H9 (cell line): ENCODE results near the gene JUP. TPM values are rescaled to one million over a fixed set of nuclear protein-coding genes. Genes with fewer than 3 reads are reported as not detected.

Experiments
- DNase-seq: peaks from one replicate; pipeline ENCODE4 v3.0.0-alpha.2; 2017
- H2AFZ ChIP-seq: one replicate; pipeline ENCODE4 v1.6.1; 2013; ENCODE audit warnings: mild to moderate bottlenecking, low read length, control low read depth, moderate library complexity
- H2AK5ac ChIP-seq: 2 replicates; pipeline ENCODE4 v1.6.1; 2013; ENCODE audit warnings: low read length, control low read depth, mixed read lengths; ENCODE audit not compliant: insufficient read length
- H2BK120ac ChIP-seq: one replicate; pipeline ENCODE4 v1.6.1; 2013; ENCODE audit warnings: low read depth, mild to moderate bottlenecking, low read length, control low read depth, inconsistent platforms; ENCODE audit not compliant: poor library complexity, severe bottlenecking
- H2BK12ac ChIP-seq: 2 replicates; pipeline ENCODE4 v1.6.1; 2013; ENCODE audit warnings: low read length, control low read depth, mixed read lengths, low read depth; ENCODE audit not compliant: insufficient read length
- H2BK15ac ChIP-seq: 2 replicates; pipeline ENCODE4 v1.6.1; 2013; ENCODE audit warnings: low read depth, low read length, control low read depth
- H2BK20ac ChIP-seq: one replicate; pipeline ENCODE4 v1.6.1; 2013; ENCODE audit warnings: low read depth, mild to moderate bottlenecking, low read length, control low read depth, inconsistent platforms; ENCODE audit not compliant: poor library complexity, severe bottlenecking
- H2BK5ac ChIP-seq: 2 replicates; pipeline ENCODE4 v1.6.1; 2013; ENCODE audit warnings: low read length, control low read depth, mixed read lengths; ENCODE audit not compliant: insufficient read length
- H3K14ac ChIP-seq: 2 replicates; pipeline ENCODE4 v1.6.1; 2013; ENCODE audit warnings: low read length, control low read depth; ENCODE audit not compliant: insufficient read depth
- H3K18ac ChIP-seq: 2 replicates; pipeline ENCODE4 v1.6.1; 2013; ENCODE audit warnings: low read depth, mild to moderate bottlenecking, mixed read lengths, low read length, control low read depth; ENCODE audit not compliant: insufficient read length
- H3K23ac ChIP-seq: 2 replicates; pipeline ENCODE4 v1.6.1; 2013; ENCODE audit warnings: low read length, control low read depth, mixed read lengths, low read depth; ENCODE audit not compliant: insufficient read length
- H3K23me2 ChIP-seq: 2 replicates; pipeline ENCODE4 v1.6.1; 2013; ENCODE audit warnings: low read depth, mild to moderate bottlenecking, mixed read lengths, low read length, control low read depth; ENCODE audit not compliant: insufficient read length, poor library complexity, severe bottlenecking
- H3K27ac ChIP-seq: 2 replicates; pipeline ENCODE4 v1.5.1; 2013; ENCODE audit warnings: low read length, control low read depth, mixed read lengths, low read depth; ENCODE audit not compliant: insufficient read length
- H3K27me3 ChIP-seq: 2 replicates; pipeline ENCODE4 v1.6.1; 2013; ENCODE audit warnings: low read length, control low read depth, inconsistent platforms; ENCODE audit not compliant: insufficient read depth
- H3K4ac ChIP-seq: 2 replicates; pipeline ENCODE4 v1.6.1; 2013; ENCODE audit warnings: low read depth, mild to moderate bottlenecking, control low read depth, inconsistent platforms, low read length, moderate library complexity
- H3K4me1 ChIP-seq: 2 replicates; pipeline ENCODE4 v1.6.1; 2013; ENCODE audit warnings: low read length, control low read depth, inconsistent platforms; ENCODE audit not compliant: insufficient read depth
- H3K4me2 ChIP-seq: 2 replicates; pipeline ENCODE4 v1.6.1; 2013; ENCODE audit warnings: low read length, control low read depth, mixed read lengths; ENCODE audit not compliant: insufficient read length, insufficient read depth
- H3K56ac ChIP-seq: 2 replicates; pipeline ENCODE4 v1.6.1; 2013; ENCODE audit warnings: low read depth, mild to moderate bottlenecking, mixed read lengths, low read length, control low read depth; ENCODE audit not compliant: insufficient read length
- H3K79me1 ChIP-seq: 2 replicates; pipeline ENCODE4 v1.6.1; 2013; ENCODE audit warnings: low read depth, mild to moderate bottlenecking, moderate library complexity, low read length, control low read depth, inconsistent platforms; ENCODE audit not compliant: insufficient read depth, poor library complexity, severe bottlenecking
- H3K79me2 ChIP-seq: 2 replicates; pipeline ENCODE4 v1.6.1; 2013; ENCODE audit warnings: low read length, control low read depth, inconsistent platforms; ENCODE audit not compliant: insufficient read depth
- H3K9ac ChIP-seq: 2 replicates; pipeline ENCODE4 v1.6.1; 2013; ENCODE audit warnings: low read length, control low read depth, mixed read lengths; ENCODE audit not compliant: insufficient read length; ENCODE audit errors: extremely low read depth
- H3K9me3 ChIP-seq: one replicate; pipeline ENCODE4 v1.6.1; 2013; ENCODE audit warnings: low read depth, low read length, inconsistent platforms; ENCODE audit not compliant: control insufficient read depth
- H3T11ph ChIP-seq: one replicate; pipeline ENCODE4 v1.6.1; 2013; ENCODE audit warnings: mild to moderate bottlenecking, low read length, control low read depth, inconsistent platforms
- H4K20me1 ChIP-seq: one replicate; pipeline ENCODE4 v1.6.1; 2013; ENCODE audit not compliant: control insufficient read depth, insufficient read length, insufficient read depth
- H4K5ac ChIP-seq: 2 replicates; pipeline ENCODE4 v1.6.1; 2013; ENCODE audit warnings: low read depth, mild to moderate bottlenecking, mixed read lengths, low read length, control low read depth; ENCODE audit not compliant: insufficient read length
- H4K8ac ChIP-seq: replicated peaks from 2 replicates; pipeline ENCODE4 v1.6.1; 2013; ENCODE audit warnings: low read length, control low read depth, mixed read lengths, low read depth; ENCODE audit not compliant: insufficient read length
- H4K91ac ChIP-seq: 2 replicates; pipeline ENCODE4 v1.6.1; 2013; ENCODE audit warnings: low read depth, mild to moderate bottlenecking, moderate library complexity, mixed read lengths, low read length, control low read depth; ENCODE audit not compliant: insufficient read length
- H3K27ac Mint-ChIP-seq, 3 experiments: 2 replicates in 2 of 3; 3 replicates in 1 of 3; pipeline ENCODE4 v1.8.0; 2020 to 2021; ENCODE audit warnings: mixed read lengths in 3 of 3, mild to moderate bottlenecking in 1 of 3, moderate library complexity in 1 of 3
- H3K27me3 Mint-ChIP-seq: 2 replicates; pipeline ENCODE4 v1.8.0; 2021; ENCODE audit warnings: low read depth, mild to moderate bottlenecking, moderate library complexity, mixed read lengths
- H3K36me3 Mint-ChIP-seq, 3 experiments: 2 replicates in 2 of 3; 3 replicates in 1 of 3; pipeline ENCODE4 v1.8.0; 2020 to 2021; ENCODE audit warnings: low read depth in 3 of 3, mixed read lengths in 3 of 3; ENCODE audit not compliant: insufficient read depth in 1 of 3
- H3K4me1 Mint-ChIP-seq, 2 experiments: 2 replicates each; pipeline ENCODE4 v1.8.0; 2020; ENCODE audit warnings: mixed read lengths in 2 of 2
- H3K4me3 Mint-ChIP-seq, 2 experiments: 2 replicates in 1 of 2; 3 replicates in 1 of 2; pipeline ENCODE4 v1.8.0; 2020 to 2021; ENCODE audit warnings: mild to moderate bottlenecking in 2 of 2, mixed read lengths in 2 of 2, moderate library complexity in 1 of 2
- H3K9me3 Mint-ChIP-seq, 2 experiments: 2 replicates in 1 of 2; 3 replicates in 1 of 2; pipeline ENCODE4 v1.8.0; 2020; ENCODE audit warnings: mild to moderate bottlenecking in 2 of 2, mixed read lengths in 2 of 2, moderate library complexity in 1 of 2
- WGBS: extraction: QIAGEN DNeasy Blood & Tissue Kit; methylation state at CpG from one replicate; pipeline ENCODE4 v1.1.7; 2013; ENCODE audit warnings: missing lambda C conversion rate, low lambda C conversion rate, mixed read lengths; ENCODE audit not compliant: insufficient read length; ENCODE audit errors: extremely low coverage; 5-methylcytosine and 5-hydroxymethylcytosine counted together
- total RNA-seq: library from RNA; stranded (reverse); gene quantifications from 2 replicates; pipeline ENCODE4 v1.2.1, GENCODE V29; 2021
- TF ChIP-seq, protein P1 (sequence below): fragments of 200-600 bp; sonication (generic); conservative IDR thresholded peaks from 3 replicates; pipeline ENCODE4 v1.8.0; 2021; ENCODE audit warnings: antibody characterized with exemption, mild to moderate bottlenecking

The JUP gene
- total RNA-seq, 1 experiment from 2014 or later: 90.1 TPM

DNA sequence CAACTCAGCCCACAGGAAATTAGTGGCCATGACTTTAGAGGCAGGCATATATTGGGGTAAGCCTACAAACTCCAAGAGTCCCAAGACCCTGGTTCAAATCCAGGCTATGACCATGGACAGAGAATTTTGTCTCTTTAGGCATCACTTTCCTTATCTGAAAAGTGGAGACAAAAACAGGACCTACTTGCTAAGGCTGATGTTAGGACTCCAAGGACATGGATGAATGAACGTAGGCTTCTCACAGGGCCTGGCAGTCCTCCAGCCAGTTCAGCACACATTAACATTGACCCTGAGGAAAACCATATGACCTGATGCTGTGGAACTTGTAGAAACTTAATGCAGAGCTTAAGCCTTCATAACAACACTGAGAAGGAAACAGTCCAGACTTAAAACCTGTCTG, 27.7 kb upstream of the JUP start:
- no CpG with 5 or more reads among the region's 1 CpG for WGBS
- Mint-ChIP-seq H3K27me3 (peaks cover 11% of the 10 kb centered on the region), H3K9me3 (peaks cover 0 to 10% of the 10 kb centered on the region in 2 experiments; a peak in 3 of 5 replicates), H3K36me3 (peaks cover 29 to 34% (median 33%) of the 10 kb centered on the region in 3 experiments), H3K27ac (peak overlapping the region in 2 of 3 experiments; percentile 49 to 59; a peak in 1 of 7 replicates), H3K4me3 (peak overlapping the region; percentile 91 to 99), H3K4me1 (peaks cover 24 to 46% of the 10 kb centered on the region in 2 experiments)
- TF ChIP-seq, protein P1, sequence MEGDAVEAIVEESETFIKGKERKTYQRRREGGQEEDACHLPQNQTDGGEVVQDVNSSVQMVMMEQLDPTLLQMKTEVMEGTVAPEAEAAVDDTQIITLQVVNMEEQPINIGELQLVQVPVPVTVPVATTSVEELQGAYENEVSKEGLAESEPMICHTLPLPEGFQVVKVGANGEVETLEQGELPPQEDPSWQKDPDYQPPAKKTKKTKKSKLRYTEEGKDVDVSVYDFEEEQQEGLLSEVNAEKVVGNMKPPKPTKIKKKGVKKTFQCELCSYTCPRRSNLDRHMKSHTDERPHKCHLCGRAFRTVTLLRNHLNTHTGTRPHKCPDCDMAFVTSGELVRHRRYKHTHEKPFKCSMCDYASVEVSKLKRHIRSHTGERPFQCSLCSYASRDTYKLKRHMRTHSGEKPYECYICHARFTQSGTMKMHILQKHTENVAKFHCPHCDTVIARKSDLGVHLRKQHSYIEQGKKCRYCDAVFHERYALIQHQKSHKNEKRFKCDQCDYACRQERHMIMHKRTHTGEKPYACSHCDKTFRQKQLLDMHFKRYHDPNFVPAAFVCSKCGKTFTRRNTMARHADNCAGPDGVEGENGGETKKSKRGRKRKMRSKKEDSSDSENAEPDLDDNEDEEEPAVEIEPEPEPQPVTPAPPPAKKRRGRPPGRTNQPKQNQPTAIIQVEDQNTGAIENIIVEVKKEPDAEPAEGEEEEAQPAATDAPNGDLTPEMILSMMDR: no peak
- H3K4me1 ChIP-seq: peaks cover 4% of the 10 kb centered on the region; the same call in 1 of the 2 replicates
- H2BK15ac ChIP-seq: no peak overlapping the region
- no peak overlapping the region for H2BK120ac ChIP-seq
- H3K14ac ChIP-seq: no peak overlapping the region
- peak overlapping the region; percentile 76 for H3K4me2 ChIP-seq
- H3K27ac ChIP-seq: no peak overlapping the region
- H3K18ac ChIP-seq: no peak overlapping the region
- no peak overlapping the region for H2BK5ac ChIP-seq
- no peak overlapping the region for H2AFZ ChIP-seq
- no peaks in the 10 kb centered on the region for H3K27me3 ChIP-seq
- H3K56ac ChIP-seq: no peak overlapping the region
- peaks cover 14% of the 10 kb centered on the region; the same call in 1 of the 2 replicates for H3K79me2 ChIP-seq
- H3K9ac ChIP-seq: no peak overlapping the region
- H2BK20ac ChIP-seq: no peak overlapping the region
- H4K8ac ChIP-seq: no peak overlapping the region
- H2AK5ac ChIP-seq: no peak overlapping the region
- H3K79me1 ChIP-seq: peaks cover 2% of the 10 kb centered on the region
- DNase-seq: no peak
- no peaks in the 10 kb centered on the region for H3K9me3 ChIP-seq
- no peak overlapping the region for H4K5ac ChIP-seq
- H4K20me1 ChIP-seq: no peaks in the 10 kb centered on the region
- peaks cover 16% of the 10 kb centered on the region for H3K23me2 ChIP-seq
- no peak overlapping the region for H3K23ac ChIP-seq
- H3T11ph ChIP-seq: no peak overlapping the region
- H2BK12ac ChIP-seq: no peak overlapping the region
- no peak overlapping the region for H4K91ac ChIP-seq
- H3K4ac ChIP-seq: no peak overlapping the region
